Liver (tissue), 9 donors: Measurements from ENCODE around the gene NPAS2. TPM values are rescaled to one million over a fixed set of nuclear protein-coding genes. Genes with fewer than 3 reads are reported as not detected.

ENCODE experiments used
- DNase-seq: peaks from one replicate; pipeline ENCODE4 v3.0.0-alpha.2; 2017; ENCODE audit warnings: low spot score
- H3K27ac ChIP-seq, 2 donors: one replicate each; pipeline ENCODE4 v1.7.0; 2013; ENCODE audit warnings: inconsistent platforms in 2 of 2, low read length in 2 of 2, control low read depth in 1 of 2, low read depth in 1 of 2, mild to moderate bottlenecking in 1 of 2
- H3K27me3 ChIP-seq, 4 donors: one replicate each; pipeline versions ENCODE4 v1.6.1 to v1.7.0; 2013; ENCODE audit warnings: low read length in 3 of 4, inconsistent platforms in 1 of 4, mild to moderate bottlenecking in 1 of 4, moderate library complexity in 1 of 4; ENCODE audit not compliant: control insufficient read depth in 4 of 4, insufficient read depth in 4 of 4
- H3K36me3 ChIP-seq, 4 donors: one replicate each; pipeline versions ENCODE4 v1.6.1 to v1.7.0; 2013; ENCODE audit warnings: low read length in 3 of 4, mild to moderate bottlenecking in 3 of 4, low read depth in 1 of 4, moderate library complexity in 1 of 4; ENCODE audit not compliant: control insufficient read depth in 4 of 4, insufficient read depth in 3 of 4
- H3K4me1 ChIP-seq, 4 donors: one replicate each; pipeline versions ENCODE4 v1.6.1 to v1.7.0; 2013; ENCODE audit warnings: low read length in 3 of 4, mild to moderate bottlenecking in 3 of 4, moderate library complexity in 1 of 4; ENCODE audit not compliant: control insufficient read depth in 4 of 4, insufficient read depth in 4 of 4
- H3K4me3 ChIP-seq, 3 donors: one replicate each; pipeline versions ENCODE4 v1.6.1 to v1.7.0; 2013; ENCODE audit warnings: low read length in 3 of 3, control low read depth in 1 of 3, low read depth in 1 of 3, mild to moderate bottlenecking in 1 of 3
- H3K9ac ChIP-seq, 2 donors: one replicate each; pipeline ENCODE4 v1.7.0; 2013; ENCODE audit warnings: low read length in 2 of 2, mild to moderate bottlenecking in 2 of 2, moderate library complexity in 2 of 2, control low read depth in 1 of 2, low read depth in 1 of 2
- H3K9me3 ChIP-seq, 4 donors: one replicate each; pipeline versions ENCODE4 v1.6.1 to v1.7.0; 2013; ENCODE audit warnings: low read length in 3 of 4; ENCODE audit not compliant: control insufficient read depth in 4 of 4
- CTCF ChIP-seq: fragments of 150-350 bp; IDR thresholded peaks from 2 replicates; pipeline ENCODE4 v1.5.1; 2017; ENCODE audit warnings: improper control_type of control experiment, low read depth, low read length; ENCODE audit not compliant: missing input control
- EGR1 ChIP-seq, 2 donors: IDR thresholded peaks; 2 replicates each; pipeline ENCODE4 v1.6.1; 2016 to 2018; ENCODE audit warnings: antibody characterized with exemption in 2 of 2, low read depth in 2 of 2
- FOXA1 ChIP-seq: IDR thresholded peaks from 2 replicates; pipeline ENCODE4 v1.6.1; 2016; ENCODE audit warnings: antibody characterized with exemption
- FOXA2 ChIP-seq: IDR thresholded peaks from 2 replicates; pipeline ENCODE4 v1.6.1; 2016; ENCODE audit warnings: antibody characterized with exemption
- GABPA ChIP-seq, 2 donors: IDR thresholded peaks in 1 of 2; conservative IDR thresholded peaks in 1 of 2; 2 replicates each; pipeline ENCODE4 v1.6.1; 2016; ENCODE audit warnings: antibody characterized with exemption in 2 of 2, mild to moderate bottlenecking in 1 of 2, moderate library complexity in 1 of 2
- HNF4A ChIP-seq, 2 donors: conservative IDR thresholded peaks; 2 replicates each; pipeline ENCODE4 v1.6.1; 2016; ENCODE audit warnings: antibody characterized with exemption in 2 of 2, mild to moderate bottlenecking in 2 of 2
- JUND ChIP-seq, 2 donors: IDR thresholded peaks; 2 replicates each; pipeline ENCODE4 v1.6.1; 2016; ENCODE audit warnings: antibody characterized with exemption in 2 of 2
- MAX ChIP-seq: IDR thresholded peaks from 2 replicates; pipeline ENCODE4 v1.6.1; 2016; ENCODE audit warnings: antibody characterized with exemption
- NR2F2 ChIP-seq: IDR thresholded peaks from 2 replicates; pipeline ENCODE4 v1.6.1; 2016; ENCODE audit warnings: antibody characterized with exemption
- RAD21 ChIP-seq, 2 donors: IDR thresholded peaks; 2 replicates each; pipeline ENCODE4 v1.6.1; 2016; ENCODE audit warnings: antibody characterized with exemption in 2 of 2, mild to moderate bottlenecking in 2 of 2
- REST ChIP-seq: IDR thresholded peaks from 2 replicates; pipeline ENCODE4 v1.6.1; 2016; ENCODE audit warnings: antibody characterized with exemption, mild to moderate bottlenecking
- RXRA ChIP-seq, 2 donors: IDR thresholded peaks; 2 replicates each; pipeline ENCODE4 v1.6.1; 2017 to 2018; ENCODE audit warnings: antibody characterized with exemption in 2 of 2, mild to moderate bottlenecking in 1 of 2
- SP1 ChIP-seq: IDR thresholded peaks from 2 replicates; pipeline ENCODE4 v1.6.1; 2018; ENCODE audit warnings: antibody characterized with exemption, mild to moderate bottlenecking
- TAF1 ChIP-seq: conservative IDR thresholded peaks from 2 replicates; pipeline ENCODE4 v1.6.1; 2016; ENCODE audit warnings: antibody characterized with exemption, mild to moderate bottlenecking
- ZBTB33 ChIP-seq: IDR thresholded peaks from 2 replicates; pipeline ENCODE4 v1.6.1; 2016; ENCODE audit warnings: antibody characterized with exemption
- WGBS: extraction: QIAGEN DNeasy Blood & Tissue Kit; methylation state at CpG from one replicate; pipeline ENCODE4 v1.1.7; 2013; 5-methylcytosine and 5-hydroxymethylcytosine counted together
- polyA plus RNA-seq, 2 donors: library from polyadenylated mRNA; stranded (reverse) in 1 of 2; unstranded in 1 of 2; fragments of 200-250 nt in 1 of 2; fragments of >200 nt in 1 of 2; fragmentation: Nextera tagmentation in 1 of 2; extraction: Ambion mirVana in 1 of 2; gene quantifications; one replicate each; pipeline versions ENCODE4 v1.2.1 to v1.2.3, GENCODE V29; 2013 to 2015
- total RNA-seq, 2 donors: library from RNA; depleted of rRNA; stranded (reverse); fragments of >200 nt; gene quantifications; one replicate each; pipeline ENCODE4 v1.2.3, GENCODE V29; 2014
- donor health status: healthy.
- donor health status: healthy.
- donor health status: healthy.
- donor health status: healthy.
- donor health status: healthy.

NPAS2 gene
- total and polyA plus RNA-seq, 4 donors = 0.33 to 24.3 (median 6.6) TPM

DNA sequence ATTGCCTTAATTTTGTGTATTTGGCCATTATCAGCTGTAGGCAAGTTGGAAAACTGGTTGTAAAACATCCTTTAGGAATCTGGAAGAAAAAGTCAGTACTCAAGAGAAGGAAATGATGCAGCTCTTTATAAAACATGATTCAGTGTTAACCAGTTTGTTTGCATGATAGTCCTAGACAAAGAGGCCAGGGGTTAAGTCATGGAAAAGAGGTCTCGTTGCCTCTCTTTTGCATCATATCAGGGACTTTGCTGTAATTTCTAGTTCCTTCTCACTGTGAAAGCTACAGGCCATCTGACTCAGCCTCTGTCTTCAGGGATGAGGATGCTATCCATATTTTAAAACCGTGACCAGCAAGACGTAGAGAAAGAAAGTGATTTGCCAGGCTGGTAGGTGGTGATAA lies 38.0 kb downstream of the NPAS2 start:
- WGBS = 93% methylated on average over 3 of the region's 3 CpGs
- Histone ChIP-seq H3K36me3 (no peaks in the 10 kb centered on the region), H3K9me3 (no peaks in the 10 kb centered on the region), H3K27me3 (no peaks in the 10 kb centered on the region), H3K4me1 (peaks cover 0 to 16% (median 3%) of the 10 kb centered on the region in 4 donors), H3K9ac (no peak overlapping the region), H3K27ac (no peak overlapping the region), H3K4me3 (no peak overlapping the region)
- no peak for TF ChIP-seq CTCF
- no peak for TF ChIP-seq SP1
- TF ChIP-seq GABPA (IDR thresholded peaks at IDR 0.05 in 1 of 2, conservative IDR thresholded peaks at IDR 0.05 in 1 of 2) = no peak
- TF ChIP-seq NR2F2 = no peak
- no peak for TF ChIP-seq HNF4A (conservative IDR thresholded peaks at IDR 0.05)
- no peak for TF ChIP-seq ZBTB33
- TF ChIP-seq REST = no peak
- no peak for TF ChIP-seq MAX
- TF ChIP-seq FOXA2 = no peak
- TF ChIP-seq EGR1 (IDR thresholded peaks at IDR 0.05; ENCODE audit: low read depth in 2 of 2) = no peak
- no peak for TF ChIP-seq RXRA (IDR thresholded peaks at IDR 0.05)
- no peak for TF ChIP-seq FOXA1
- no peak for TF ChIP-seq RAD21 (IDR thresholded peaks at IDR 0.05)
- no peak for TF ChIP-seq TAF1
- TF ChIP-seq JUND (IDR thresholded peaks at IDR 0.05) = no peak
- no peak for DNase-seq

DNA sequence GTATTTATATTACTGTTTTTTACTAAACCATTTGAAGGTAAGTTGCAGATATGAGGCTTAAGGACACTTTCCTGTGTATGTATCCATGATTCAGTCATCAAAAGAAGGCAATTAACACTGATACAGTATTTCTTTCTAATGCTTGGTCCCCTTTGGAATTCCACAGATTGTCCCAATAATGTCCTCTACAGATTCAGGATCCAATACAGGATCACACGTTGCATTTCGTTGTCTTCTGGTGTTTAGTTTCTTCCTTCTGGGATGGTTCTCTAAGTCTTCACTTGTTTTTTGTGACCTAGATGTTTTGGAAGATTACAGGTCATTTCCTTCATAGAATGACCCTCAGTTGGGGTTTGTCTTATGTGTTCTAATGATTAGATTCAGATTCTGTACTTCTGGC lies 40.0 kb downstream of the NPAS2 start:
- peaks cover 0 to 12% (median 3%) of the 10 kb centered on the region in 4 donors for H3K4me1 ChIP-seq
- TF ChIP-seq TAF1 (no peak), FOXA2 (no peak), EGR1 (IDR thresholded peaks at IDR 0.05; ENCODE audit: low read depth in 2 of 2) (no peak)
- no peak overlapping the region for H3K9ac ChIP-seq
- H3K36me3 ChIP-seq = no peaks in the 10 kb centered on the region
- WGBS = 94% methylated on average over 2 of the region's 2 CpGs
- H3K27ac ChIP-seq = no peak overlapping the region
- H3K4me3 ChIP-seq = no peak overlapping the region
- no peaks in the 10 kb centered on the region for H3K27me3 ChIP-seq
- DNase-seq = no peak
- H3K9me3 ChIP-seq = no peaks in the 10 kb centered on the region
